22Rv1 (cell line): Measurements from ENCODE around the gene PRIMA1.

Experiments
- H3K27ac ChIP-seq: fragments of 450-650 bp; 2 replicates; pipeline ENCODE4 v1.5.1; 2017
- ZFX ChIP-seq: fragments of 450-650 bp; IDR thresholded peaks from 2 replicates; pipeline ENCODE4 v1.6.1; 2017; ENCODE audit warnings: antibody characterized with exemption, borderline replicate concordance
- TF ChIP-seq, protein P1 (sequence below): fragments of 450-650 bp; IDR thresholded peaks from 2 replicates; pipeline ENCODE4 v1.5.1; 2017; ENCODE audit warnings: mild to moderate bottlenecking

Gene PRIMA1

DNA sequence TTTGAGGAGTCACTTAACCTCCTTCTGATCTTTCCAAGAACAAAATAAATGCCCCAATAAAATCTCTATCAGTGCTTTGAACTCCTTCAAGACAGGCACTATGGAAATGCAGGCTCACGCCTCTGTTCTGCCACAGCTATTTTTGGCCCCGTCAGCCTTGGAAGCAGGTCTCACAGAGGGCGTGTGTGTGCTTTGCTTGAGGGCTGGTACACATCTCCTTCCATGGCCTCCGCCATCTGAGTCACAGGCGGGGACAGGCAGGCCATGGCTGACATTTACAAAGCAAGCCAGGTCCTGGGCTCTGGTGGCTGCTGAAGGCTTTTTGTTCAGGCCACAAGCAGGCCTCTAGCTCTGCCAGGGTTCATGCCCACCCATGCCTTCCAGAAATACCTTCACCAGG lies 16.0 kb downstream of the PRIMA1 start:
- H3K27ac ChIP-seq: no peak overlapping the region
- TF ChIP-seq, protein P1, sequence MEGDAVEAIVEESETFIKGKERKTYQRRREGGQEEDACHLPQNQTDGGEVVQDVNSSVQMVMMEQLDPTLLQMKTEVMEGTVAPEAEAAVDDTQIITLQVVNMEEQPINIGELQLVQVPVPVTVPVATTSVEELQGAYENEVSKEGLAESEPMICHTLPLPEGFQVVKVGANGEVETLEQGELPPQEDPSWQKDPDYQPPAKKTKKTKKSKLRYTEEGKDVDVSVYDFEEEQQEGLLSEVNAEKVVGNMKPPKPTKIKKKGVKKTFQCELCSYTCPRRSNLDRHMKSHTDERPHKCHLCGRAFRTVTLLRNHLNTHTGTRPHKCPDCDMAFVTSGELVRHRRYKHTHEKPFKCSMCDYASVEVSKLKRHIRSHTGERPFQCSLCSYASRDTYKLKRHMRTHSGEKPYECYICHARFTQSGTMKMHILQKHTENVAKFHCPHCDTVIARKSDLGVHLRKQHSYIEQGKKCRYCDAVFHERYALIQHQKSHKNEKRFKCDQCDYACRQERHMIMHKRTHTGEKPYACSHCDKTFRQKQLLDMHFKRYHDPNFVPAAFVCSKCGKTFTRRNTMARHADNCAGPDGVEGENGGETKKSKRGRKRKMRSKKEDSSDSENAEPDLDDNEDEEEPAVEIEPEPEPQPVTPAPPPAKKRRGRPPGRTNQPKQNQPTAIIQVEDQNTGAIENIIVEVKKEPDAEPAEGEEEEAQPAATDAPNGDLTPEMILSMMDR: no peak
- no peak for TF ChIP-seq ZFX

DNA sequence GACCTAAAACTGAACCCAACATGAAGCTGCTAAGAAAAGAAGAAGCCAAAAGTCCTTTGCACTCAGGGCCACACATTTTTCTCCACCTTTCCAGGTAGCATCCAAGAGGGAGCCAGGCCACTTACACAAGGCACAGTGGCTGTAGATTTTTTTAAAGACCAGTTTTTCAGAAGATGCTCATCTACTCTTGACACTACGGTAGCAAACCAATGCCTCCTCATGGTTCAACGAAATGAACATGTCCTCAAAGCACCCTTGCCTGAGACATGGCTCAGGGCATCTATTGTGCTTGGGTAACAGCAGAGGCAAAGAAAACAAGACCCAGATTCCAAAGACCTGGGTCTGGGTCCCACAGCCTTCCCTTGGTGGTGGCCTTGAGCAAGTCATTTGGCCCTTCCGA lies 22.3 kb downstream of the PRIMA1 start:
- H3K27ac ChIP-seq: no peak overlapping the region
- TF ChIP-seq ZFX: no peak
- TF ChIP-seq, protein P1: no peak

DNA sequence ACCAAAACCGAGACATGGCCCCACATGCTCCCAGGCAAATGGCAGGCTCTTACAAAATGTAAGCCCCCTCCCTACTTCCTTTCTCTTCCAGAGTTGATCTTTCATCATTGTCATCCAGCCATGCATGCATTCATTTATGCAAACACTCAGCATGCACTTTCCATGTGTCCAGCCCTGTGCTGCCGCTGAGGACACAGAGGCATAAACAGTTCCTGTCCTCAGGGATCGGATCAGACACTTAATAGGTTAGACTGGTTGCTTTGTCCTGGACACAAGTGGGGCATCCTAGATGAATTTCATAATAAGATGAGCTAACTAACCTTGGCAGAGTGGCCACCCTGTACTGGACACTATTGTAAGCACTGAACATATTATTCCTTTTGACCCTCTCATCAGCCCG lies 23.1 kb downstream of the PRIMA1 start:
- TF ChIP-seq, protein P1: no peak
- no peak for TF ChIP-seq ZFX
- no peak overlapping the region for H3K27ac ChIP-seq

DNA sequence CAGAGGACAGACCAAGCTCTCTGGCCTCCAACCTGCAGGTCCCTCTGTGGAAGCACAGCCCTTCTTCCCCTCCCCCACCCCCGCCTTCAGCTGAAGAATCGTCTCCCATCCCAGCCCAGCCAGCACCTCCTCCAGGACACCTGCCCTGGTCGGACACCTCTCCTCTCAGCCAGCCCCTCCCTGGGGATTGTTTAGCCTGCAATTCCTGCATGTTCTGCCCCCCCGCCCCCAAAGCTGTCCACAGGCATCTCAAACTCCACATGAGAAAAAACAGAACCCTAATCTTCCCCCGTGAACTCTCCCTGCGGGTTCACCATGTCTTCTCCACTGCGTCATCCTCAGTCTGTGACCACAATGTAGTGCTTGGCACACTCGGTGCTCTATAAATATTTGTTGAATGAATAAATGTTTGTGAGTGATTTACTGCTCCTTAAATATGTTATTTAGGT lies 24.1 kb downstream of the PRIMA1 start:
- no peak for TF ChIP-seq ZFX
- H3K27ac ChIP-seq: no peak overlapping the region

DNA sequence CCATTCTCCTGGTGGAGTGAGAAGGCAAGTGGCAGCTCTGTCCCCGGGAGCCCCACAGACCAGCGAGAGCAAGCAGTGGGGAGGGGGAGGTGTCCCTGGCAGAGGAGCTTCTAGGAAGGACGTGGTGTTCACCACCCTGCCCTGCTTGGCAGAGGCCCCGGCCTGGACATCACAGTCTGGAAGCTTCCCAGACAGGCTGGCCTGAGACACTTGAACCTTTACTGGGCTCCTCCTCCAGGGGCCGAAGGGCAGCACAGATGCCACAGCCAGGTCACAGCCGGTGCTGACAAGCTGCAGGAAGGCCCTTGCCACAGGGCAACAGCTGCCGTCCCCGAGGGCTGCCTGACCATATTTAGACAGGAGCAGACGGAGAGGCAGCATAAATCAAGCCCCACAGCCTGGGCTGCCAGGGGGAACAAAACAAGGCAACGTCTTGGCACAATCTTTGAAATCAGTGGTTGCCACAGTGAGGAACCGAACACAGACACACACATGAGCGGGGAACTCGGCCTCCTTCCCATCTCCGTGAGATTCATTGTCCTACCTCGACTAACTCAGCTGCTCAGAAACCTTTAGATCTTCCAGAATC lies 28.5 kb downstream of the PRIMA1 start:
- TF ChIP-seq, protein P1: no peak
- no peak for TF ChIP-seq ZFX
- no peak overlapping the region for H3K27ac ChIP-seq

DNA sequence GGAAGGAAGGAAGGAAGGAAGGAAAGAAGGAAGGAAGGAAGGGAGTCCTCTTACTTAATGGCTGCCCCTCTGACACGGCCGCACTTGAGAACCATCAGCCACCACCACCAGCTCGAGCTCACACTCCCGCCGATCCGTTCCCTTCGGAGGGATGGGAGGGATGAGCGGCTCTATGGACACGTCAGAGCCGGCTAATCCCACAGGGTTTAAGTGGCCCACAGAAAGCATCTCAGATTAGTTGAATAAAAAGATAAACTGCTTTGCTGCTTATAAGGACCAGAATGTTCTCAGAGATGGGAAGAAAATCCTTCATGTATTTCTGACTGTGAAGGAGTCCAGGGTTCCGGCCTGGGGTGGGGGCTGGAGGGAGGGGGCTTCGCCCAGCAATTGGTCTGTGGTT lies 31.1 kb downstream of the PRIMA1 start:
- TF ChIP-seq ZFX: no peak
- TF ChIP-seq, protein P1: no peak
- H3K27ac ChIP-seq: no peak overlapping the region

DNA sequence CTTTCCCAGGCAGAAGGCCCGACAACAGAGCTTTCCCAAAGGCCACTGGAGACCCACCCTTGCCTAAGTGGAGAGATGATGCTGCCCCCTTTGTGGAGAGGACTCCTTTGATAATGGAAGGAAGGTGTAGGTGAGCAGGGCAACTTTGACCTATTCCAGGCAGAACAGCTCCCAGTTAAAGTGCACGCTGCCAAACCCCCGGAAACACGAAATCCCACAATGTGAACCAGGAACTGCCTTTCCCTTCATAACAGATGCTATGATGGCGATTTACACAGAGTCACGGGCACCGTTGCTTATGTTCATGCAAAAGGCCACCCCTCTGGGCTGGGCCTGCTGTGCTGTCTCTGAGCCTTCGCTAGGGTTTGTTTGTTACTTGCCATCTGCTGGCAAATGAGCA lies 34.6 kb downstream of the PRIMA1 start:
- H3K27ac ChIP-seq: no peak overlapping the region
- TF ChIP-seq, protein P1: no peak
- TF ChIP-seq ZFX: no peak
